ENCODE data around the gene ACSF3.

DNA sequence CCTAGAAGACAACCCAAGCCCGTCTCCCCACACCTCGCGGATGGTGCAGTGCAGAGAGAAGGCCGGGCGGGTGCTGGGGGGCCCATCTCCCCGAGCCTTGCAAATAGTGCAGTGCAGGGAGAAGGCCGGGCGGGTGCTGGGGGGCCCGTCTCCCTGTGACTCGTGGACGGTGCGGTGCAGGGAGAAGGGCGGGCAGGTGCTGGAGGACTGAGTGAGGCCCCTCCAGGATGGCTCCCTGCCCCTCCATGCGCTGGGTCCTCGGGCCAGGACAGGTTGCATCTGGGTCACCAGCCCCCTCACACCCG lies 40.0 kb upstream of the ACSF3 start:
- TF ChIP-seq CTCF (IDR thresholded peaks at IDR 0.05), result no peak
- no peak for TF ChIP-seq POLR2A (IDR thresholded peaks at IDR 0.05)

Data from testis (tissue), 2 donors.